SK-N-SH (cell line): ENCODE results near the gene KCNE1. TPM values are rescaled to one million over a fixed set of nuclear protein-coding genes. Genes with fewer than 3 reads are reported as not detected.

ENCODE experiments used
- CTCF ChIA-PET: fragments of 300-600, 350-600 bp; formaldehyde crosslinking; extraction: SDS; loops from one replicate; lab custom pipeline; 2021; lab: Yijun Ruan, JAX
- POLR2A ChIA-PET: fragments of 350-600 bp; sonication (Branson Sonifier 250); formaldehyde crosslinking; extraction: SDS; loops from one replicate; lab custom pipeline; 2020; ENCODE audit warnings: antibody characterized with exemption, inconsistent platforms; lab: Yijun Ruan, JAX
- DNase-seq: peaks from one replicate; pipeline ENCODE4 v3.0.0; 2012
- H2AFZ ChIP-seq: fragments of 200-600 bp; sonication (generic); 2 replicates; pipeline ENCODE4 v1.8.1; 2016; ENCODE audit warnings: antibody characterized with exemption, mild to moderate bottlenecking, low read depth
- H3F3A ChIP-seq: fragments of 200-600 bp; sonication (generic); replicated peaks from 2 replicates; pipeline ENCODE3; 2016; ENCODE audit warnings: antibody characterized with exemption, mild to moderate bottlenecking; ENCODE audit not compliant: insufficient read depth
- H3K27ac ChIP-seq, 2 experiments: fragments of 200-500 bp in 1 of 2; fragments of 200-600 bp in 1 of 2; sonication (Bioruptor generic) in 1 of 2; sonication (generic), shearing (Covaris generic) in 1 of 2; 2 replicates each; pipeline versions ENCODE4 v1.5.1 to v1.6.1; 2014 to 2016; ENCODE audit warnings: low read depth in 2 of 2, inconsistent platforms in 1 of 2, low read length in 1 of 2, mild to moderate bottlenecking in 1 of 2, mixed read lengths in 1 of 2
- H3K27me3 ChIP-seq: fragments of 200-600 bp; sonication (generic), shearing (Covaris generic); 2 replicates; pipeline ENCODE4 v1.6.1; 2016; ENCODE audit warnings: mixed run types; ENCODE audit not compliant: insufficient read depth
- H3K36me3 ChIP-seq, 2 experiments: fragments of 200-500 bp in 1 of 2; fragments of 200-600 bp in 1 of 2; sonication (Bioruptor generic) in 1 of 2; sonication (generic) in 1 of 2; replicated peaks in 1 of 2; 2 replicates each; pipeline versions ENCODE3 to v1.5.1; 2014 to 2016; ENCODE audit warnings: low read length in 1 of 2, mild to moderate bottlenecking in 1 of 2; ENCODE audit not compliant: insufficient read depth in 2 of 2, control insufficient read depth in 1 of 2
- H3K4me1 ChIP-seq, 2 experiments: fragments of 200-500 bp in 1 of 2; fragments of 200-600 bp in 1 of 2; sonication (Bioruptor generic) in 1 of 2; sonication (generic), shearing (Covaris generic) in 1 of 2; 2 replicates each; pipeline versions ENCODE4 v1.5.1 to v1.6.1; 2014 to 2016; ENCODE audit warnings: low read depth in 1 of 2, low read length in 1 of 2, mixed run types in 1 of 2; ENCODE audit not compliant: insufficient read depth in 2 of 2, control insufficient read depth in 1 of 2
- H3K4me2 ChIP-seq: fragments of 200-600 bp; sonication (generic), shearing (Covaris generic); 2 replicates; pipeline ENCODE4 v1.6.1; 2017; ENCODE audit warnings: mixed run types
- H3K4me3 ChIP-seq, 2 experiments: fragments of 200-500 bp in 1 of 2; fragments of 200-600 bp in 1 of 2; sonication (Bioruptor generic) in 1 of 2; sonication (generic), shearing (Covaris generic) in 1 of 2; 2 replicates each; pipeline versions ENCODE4 v1.5.1 to v1.8.1; 2014 to 2016; ENCODE audit warnings: low read depth in 2 of 2, inconsistent platforms in 1 of 2, low read length in 1 of 2, mild to moderate bottlenecking in 1 of 2, mixed read lengths in 1 of 2, moderate library complexity in 1 of 2
- H3K79me2 ChIP-seq: fragments of 200-600 bp; sonication (generic); 2 replicates; pipeline ENCODE4 v1.8.1; 2017; ENCODE audit warnings: mild to moderate bottlenecking; ENCODE audit not compliant: insufficient read depth
- H3K9ac ChIP-seq: fragments of 200-600 bp; sonication (generic); 2 replicates; pipeline ENCODE4 v1.6.1; 2017; ENCODE audit warnings: mixed run types
- H3K9me2 ChIP-seq: fragments of 200-600 bp; sonication (generic); 2 replicates; pipeline ENCODE4 v1.6.1; 2017; ENCODE audit warnings: mixed run types
- H3K9me3 ChIP-seq: fragments of 200-600 bp; sonication (generic); 2 replicates; pipeline ENCODE4 v1.6.1; 2017; ENCODE audit warnings: mixed run types, mild to moderate bottlenecking, moderate library complexity
- H4K20me1 ChIP-seq: fragments of 200-600 bp; sonication (generic); 2 replicates; pipeline ENCODE4 v1.6.1; 2017; ENCODE audit warnings: mild to moderate bottlenecking, mixed run types; ENCODE audit not compliant: insufficient read depth
- CHD2 ChIP-seq: fragments of 150-350 bp; IDR thresholded peaks from 2 replicates; pipeline ENCODE4 v1.6.1; 2018; ENCODE audit warnings: low read length; ENCODE audit not compliant: partially characterized antibody
- EP300 ChIP-seq, 2 experiments: IDR thresholded peaks; 2 replicates each; pipeline versions ENCODE4 v1.4.0 to v1.6.1; 2012; ENCODE audit warnings: borderline replicate concordance in 1 of 2, low read depth in 1 of 2, low read length in 1 of 2
- EZH2phosphoT487 ChIP-seq: fragments of 200-600 bp; sonication (generic); IDR thresholded peaks from 2 replicates; pipeline ENCODE4 v1.6.1; 2017; ENCODE audit warnings: low read depth, mixed run types, mild to moderate bottlenecking, antibody characterized with exemption, moderate library complexity, borderline replicate concordance
- FOXM1 ChIP-seq: IDR thresholded peaks from 2 replicates; pipeline ENCODE4 v1.4.0; 2012; ENCODE audit warnings: low read depth, mild to moderate bottlenecking
- GABPA ChIP-seq: IDR thresholded peaks from 2 replicates; pipeline ENCODE4 v1.4.0; 2012; ENCODE audit warnings: low read depth, mild to moderate bottlenecking
- JUND ChIP-seq: IDR thresholded peaks from 2 replicates; pipeline ENCODE4 v1.4.0; 2012
- MEF2A ChIP-seq: IDR thresholded peaks from 2 replicates; pipeline ENCODE4 v1.4.0; 2012; ENCODE audit warnings: low read depth, borderline replicate concordance
- NFIC ChIP-seq: IDR thresholded peaks from 2 replicates; pipeline ENCODE4 v1.4.0; 2012; ENCODE audit warnings: borderline replicate concordance
- PBX3 ChIP-seq: IDR thresholded peaks from 2 replicates; pipeline ENCODE4; 2012
- POLR2AphosphoS5 ChIP-seq: IDR thresholded peaks from 2 replicates; pipeline ENCODE4 v1.6.1; 2012; ENCODE audit warnings: low read depth, low read length
- RAD21 ChIP-seq: IDR thresholded peaks from 2 replicates; pipeline ENCODE4 v1.6.1; 2012; ENCODE audit warnings: mild to moderate bottlenecking, low read length
- RCOR1 ChIP-seq: fragments of 150-350 bp; IDR thresholded peaks from 2 replicates; pipeline ENCODE4 v1.6.1; 2017; ENCODE audit warnings: antibody characterized with exemption, low read length
- SMC3 ChIP-seq: IDR thresholded peaks from 2 replicates; pipeline ENCODE4 v1.6.1; 2012; ENCODE audit warnings: low read depth, low read length, improper control_type of control experiment
- TAF1 ChIP-seq: IDR thresholded peaks from 2 replicates; pipeline ENCODE4 v1.6.1; 2012; ENCODE audit warnings: low read depth, mild to moderate bottlenecking, low read length, moderate library complexity, borderline replicate concordance
- ZBTB33 ChIP-seq: IDR thresholded peaks from 2 replicates; pipeline ENCODE4 v1.4.0; 2012; ENCODE audit warnings: low read depth, borderline replicate concordance
- WGBS: methylation state at CpG from one replicate; pipeline ENCODE4 v1.1.6; 2017; ENCODE audit warnings: low lambda C conversion rate; 5-methylcytosine and 5-hydroxymethylcytosine counted together
- polyA plus RNA-seq, 3 experiments: library from polyadenylated mRNA; depleted of rRNA; stranded (reverse); fragments of >200 nt; gene quantifications; 2 replicates each; pipeline ENCODE4 v1.2.3, GENCODE V29; 2012
- TF ChIP-seq, protein P1 (sequence below): fragments of 200-600 bp; sonication (generic); IDR thresholded peaks from 2 replicates; pipeline ENCODE4 v1.6.1; 2017; ENCODE audit warnings: antibody characterized with exemption, mild to moderate bottlenecking, moderate library complexity

KCNE1 gene
- polyA plus RNA-seq, 1 of the 3 experiments (the other 2 are of a cell fraction), result 0.16 TPM

DNA sequence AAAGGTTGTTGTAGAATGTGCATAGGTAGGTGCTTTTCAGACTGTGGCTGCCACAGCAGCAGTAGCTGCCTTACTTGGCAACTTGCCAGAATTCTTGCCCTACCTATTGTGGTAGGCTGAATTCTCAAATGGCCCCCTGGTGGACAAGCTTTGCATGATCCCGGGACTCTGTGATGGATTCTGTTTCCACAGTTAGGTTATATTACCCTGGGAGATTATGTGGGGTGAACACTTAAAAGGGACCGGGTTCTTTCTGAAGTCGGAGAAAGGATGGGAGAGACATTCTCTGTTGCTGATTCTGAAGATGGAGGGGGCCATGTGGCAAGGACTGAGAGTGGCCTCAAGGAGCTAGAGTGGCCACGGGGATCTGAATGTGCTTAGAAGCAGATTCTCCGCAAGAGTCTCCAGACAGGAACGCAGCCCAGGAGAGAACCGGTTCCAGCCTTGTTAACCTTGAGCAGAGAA lies 32.1 kb upstream of the KCNE1 start:
- POLR2A ChIA-PET, result interaction anchor here (0.6 kb wide), 1 partner anchor 846 kb away, joined by 3 read pairs; no protein-coding TSS in a partner anchor

More for the DNA sequence above, 32.1 kb upstream of the KCNE1 start:
- no peaks in the 10 kb centered on the region for H4K20me1 ChIP-seq
- H3K4me3 ChIP-seq, result no peak overlapping the region
- H3K36me3 ChIP-seq, result no peaks in the 10 kb centered on the region
- WGBS, result 79% methylated on average over 7 of the region's 7 CpGs
- peak overlapping the region in 1 of 2 experiments; percentile 73; a peak in 1 of 4 replicates for H3K27ac ChIP-seq
- TF ChIP-seq JUND (no peak), NFIC (peak; percentile 96), RCOR1 (no peak), SMC3 (peak; percentile 58), TAF1 (no peak), EP300 (IDR thresholded peaks at IDR 0.05; ENCODE audit: borderline replicate concordance in 1 of 2, low read depth in 1 of 2, low read length in 1 of 2) (no peak), PBX3 (no peak), MEF2A (no peak), RAD21 (peak; percentile 58), EZH2phosphoT487 (no peak), POLR2AphosphoS5 (0 out of 2 replicates have a peak, but pooled peaks have one; percentile 18), ZBTB33 (no peak), GABPA (no peak), FOXM1 (no peak), CHD2 (no peak)
- TF ChIP-seq, protein P1, sequence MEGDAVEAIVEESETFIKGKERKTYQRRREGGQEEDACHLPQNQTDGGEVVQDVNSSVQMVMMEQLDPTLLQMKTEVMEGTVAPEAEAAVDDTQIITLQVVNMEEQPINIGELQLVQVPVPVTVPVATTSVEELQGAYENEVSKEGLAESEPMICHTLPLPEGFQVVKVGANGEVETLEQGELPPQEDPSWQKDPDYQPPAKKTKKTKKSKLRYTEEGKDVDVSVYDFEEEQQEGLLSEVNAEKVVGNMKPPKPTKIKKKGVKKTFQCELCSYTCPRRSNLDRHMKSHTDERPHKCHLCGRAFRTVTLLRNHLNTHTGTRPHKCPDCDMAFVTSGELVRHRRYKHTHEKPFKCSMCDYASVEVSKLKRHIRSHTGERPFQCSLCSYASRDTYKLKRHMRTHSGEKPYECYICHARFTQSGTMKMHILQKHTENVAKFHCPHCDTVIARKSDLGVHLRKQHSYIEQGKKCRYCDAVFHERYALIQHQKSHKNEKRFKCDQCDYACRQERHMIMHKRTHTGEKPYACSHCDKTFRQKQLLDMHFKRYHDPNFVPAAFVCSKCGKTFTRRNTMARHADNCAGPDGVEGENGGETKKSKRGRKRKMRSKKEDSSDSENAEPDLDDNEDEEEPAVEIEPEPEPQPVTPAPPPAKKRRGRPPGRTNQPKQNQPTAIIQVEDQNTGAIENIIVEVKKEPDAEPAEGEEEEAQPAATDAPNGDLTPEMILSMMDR, result peak; percentile 71
- H3K9me2 ChIP-seq, result no peaks in the 10 kb centered on the region
- CTCF ChIA-PET, result interaction anchor here (1.0 to 1.8 kb wide), 8 partner anchors 10 to 58 kb away, joined by 3 to 16 read pairs (median 6); no protein-coding TSS in a partner anchor
- H3F3A ChIP-seq, result peaks cover 8% of the 10 kb centered on the region
- no peak overlapping the region for H2AFZ ChIP-seq
- no peaks in the 10 kb centered on the region for H3K79me2 ChIP-seq
- no peak overlapping the region for H3K4me2 ChIP-seq
- peaks cover 2 to 16% of the 10 kb centered on the region in 2 experiments; a peak in 3 of 4 replicates for H3K4me1 ChIP-seq
- DNase-seq, result peak; percentile 72
- no peaks in the 10 kb centered on the region for H3K9me3 ChIP-seq
- no peak overlapping the region for H3K9ac ChIP-seq
- H3K27me3 ChIP-seq, result no peaks in the 10 kb centered on the region
